GM18858 (cell line): ENCODE results near the gene PI4K2A.

ENCODE experiments used
- ATAC-seq: cut with Tn5 transposase; IDR thresholded peaks from one replicate; pipeline ENCODE4 v1.9.1; 2021; ENCODE audit not compliant: unreplicated experiment

The PI4K2A gene

DNA sequence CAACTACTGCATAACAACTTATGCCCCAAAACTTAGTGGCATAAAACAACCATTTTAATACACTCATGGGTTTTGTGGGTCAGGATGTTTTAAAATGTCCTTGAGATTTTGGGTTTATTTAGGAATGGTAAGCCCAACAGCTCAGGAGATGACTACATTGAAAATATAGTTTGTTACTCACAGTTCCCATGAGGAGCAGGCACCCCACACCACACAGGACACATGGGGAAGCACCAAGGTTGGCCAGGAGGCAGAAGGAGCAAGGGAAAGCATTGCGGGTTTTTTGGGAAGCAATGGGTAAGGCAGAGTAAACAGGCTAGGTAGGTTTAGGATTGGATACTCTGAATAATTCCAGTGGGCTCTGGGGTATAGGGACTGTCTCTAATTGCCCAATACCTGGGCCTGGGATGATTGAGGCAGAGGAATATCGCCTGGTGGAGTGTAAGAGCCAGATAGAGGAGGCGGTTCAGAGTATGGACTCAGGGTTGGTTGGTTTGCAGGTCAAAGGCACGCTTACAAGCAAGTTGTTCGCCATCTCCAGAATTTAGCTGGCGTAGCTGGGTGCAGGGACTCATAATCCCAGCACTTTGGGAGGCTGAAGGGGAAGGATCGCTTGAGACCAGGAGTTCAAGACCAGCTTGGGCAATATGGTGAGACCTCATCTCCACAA, 63.1 kb downstream of the PI4K2A start:
- no peak for ATAC-seq

DNA sequence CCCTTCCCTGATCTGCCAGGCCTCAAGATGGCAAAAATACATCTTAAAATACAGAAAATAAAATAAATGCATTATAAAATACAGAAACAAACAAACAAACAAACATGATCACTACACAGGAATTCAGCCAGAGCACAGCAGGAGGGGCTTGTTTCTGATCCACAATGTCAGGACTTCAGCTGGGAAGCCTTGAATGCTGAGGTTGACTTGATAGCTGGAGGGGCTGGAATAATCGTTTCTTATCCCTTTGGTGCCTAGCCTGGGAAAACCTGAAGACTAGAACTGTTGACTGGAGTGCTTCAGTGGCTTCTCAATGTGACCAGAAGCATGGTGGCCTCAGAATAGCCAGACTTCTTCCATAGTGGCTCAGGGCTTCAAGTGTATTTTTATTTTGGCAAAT, 63.9 kb downstream of the PI4K2A start:
- ATAC-seq = no peak

DNA sequence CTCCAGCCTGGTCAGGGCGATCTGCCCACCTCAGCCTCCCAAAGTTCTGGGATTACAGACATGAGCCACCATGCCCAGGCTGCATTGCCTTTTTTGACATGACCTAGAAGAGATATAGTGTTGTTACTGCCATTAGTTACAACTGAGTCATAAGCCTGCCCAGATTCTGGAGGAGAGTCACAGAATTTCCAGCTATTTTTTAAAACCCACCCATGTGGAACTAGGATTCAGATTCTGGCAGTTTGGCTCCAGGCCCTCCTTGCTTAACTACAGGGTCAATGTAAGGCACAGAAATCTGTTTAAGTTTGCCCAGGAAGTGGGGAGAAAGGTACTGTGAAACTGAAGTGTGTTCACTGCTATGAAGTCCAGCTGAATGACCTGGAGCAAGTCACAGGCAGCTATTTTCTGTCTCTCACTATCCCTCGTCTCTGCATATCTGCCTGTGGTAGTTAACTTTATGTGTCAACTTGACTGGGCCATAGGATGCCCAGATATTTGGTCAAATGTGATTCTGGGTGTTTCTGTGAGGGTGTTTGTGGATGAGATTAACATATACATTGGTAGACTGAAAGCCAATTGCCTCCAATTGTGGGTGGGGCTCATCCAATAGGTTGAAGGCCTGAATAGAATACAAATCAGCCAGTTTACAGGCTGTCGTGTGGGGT, 64.7 kb downstream of the PI4K2A start:
- ATAC-seq = no peak

DNA sequence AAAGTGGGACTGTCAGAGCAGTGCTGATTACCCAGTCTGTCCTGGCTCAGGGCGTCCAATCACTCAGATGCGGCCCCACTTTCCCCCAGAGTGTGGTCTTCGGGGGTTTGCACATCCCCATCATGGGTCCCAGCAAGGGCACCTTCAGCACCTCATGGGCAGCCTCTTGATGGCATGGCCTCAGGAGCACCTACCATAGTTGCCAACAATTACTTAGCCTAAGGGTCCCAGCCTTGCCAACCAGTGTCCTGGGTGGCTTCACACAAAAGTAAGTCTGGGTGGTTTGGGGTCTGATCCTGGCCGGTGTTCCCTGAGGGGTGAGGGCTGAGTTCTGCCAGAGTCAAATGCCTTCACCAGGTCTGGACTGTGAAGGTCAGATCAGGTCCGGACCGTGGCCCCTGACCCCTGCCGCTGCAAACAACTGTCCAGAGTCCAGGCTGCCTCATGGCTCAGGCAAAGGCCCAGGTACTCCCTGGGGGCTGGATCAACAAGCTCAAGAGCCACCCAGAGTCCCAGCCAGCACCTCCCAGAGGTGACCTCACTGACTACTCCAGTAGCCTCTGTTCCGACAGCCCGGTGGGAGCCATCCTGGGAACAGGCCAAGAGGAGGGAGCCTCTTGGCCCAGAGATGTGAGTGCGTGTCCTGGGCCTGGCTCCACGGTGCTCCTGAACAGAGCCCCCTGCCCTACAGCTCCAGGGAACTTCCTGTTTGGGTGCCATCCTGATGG, 66.8 kb downstream of the PI4K2A start:
- ATAC-seq = no peak

DNA sequence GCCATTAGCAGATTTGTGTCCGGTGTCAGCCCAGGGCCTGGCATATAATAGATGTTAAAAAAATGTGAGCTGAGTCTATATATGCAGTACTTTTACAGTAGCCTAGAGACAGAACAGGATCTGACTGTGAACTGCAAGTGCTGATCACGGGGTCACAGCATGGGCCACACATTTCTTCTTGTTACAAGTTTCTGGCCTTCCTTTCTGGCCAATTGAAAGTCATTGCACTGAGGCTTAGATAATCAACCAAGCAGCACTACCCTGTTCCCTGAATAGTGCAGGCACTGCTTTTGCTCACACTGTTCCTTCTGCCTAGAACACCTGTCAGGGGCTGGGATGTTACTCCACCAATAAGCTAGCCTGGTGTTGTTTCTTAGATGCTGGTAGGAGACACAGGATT, 67.7 kb downstream of the PI4K2A start:
- ATAC-seq = no peak

DNA sequence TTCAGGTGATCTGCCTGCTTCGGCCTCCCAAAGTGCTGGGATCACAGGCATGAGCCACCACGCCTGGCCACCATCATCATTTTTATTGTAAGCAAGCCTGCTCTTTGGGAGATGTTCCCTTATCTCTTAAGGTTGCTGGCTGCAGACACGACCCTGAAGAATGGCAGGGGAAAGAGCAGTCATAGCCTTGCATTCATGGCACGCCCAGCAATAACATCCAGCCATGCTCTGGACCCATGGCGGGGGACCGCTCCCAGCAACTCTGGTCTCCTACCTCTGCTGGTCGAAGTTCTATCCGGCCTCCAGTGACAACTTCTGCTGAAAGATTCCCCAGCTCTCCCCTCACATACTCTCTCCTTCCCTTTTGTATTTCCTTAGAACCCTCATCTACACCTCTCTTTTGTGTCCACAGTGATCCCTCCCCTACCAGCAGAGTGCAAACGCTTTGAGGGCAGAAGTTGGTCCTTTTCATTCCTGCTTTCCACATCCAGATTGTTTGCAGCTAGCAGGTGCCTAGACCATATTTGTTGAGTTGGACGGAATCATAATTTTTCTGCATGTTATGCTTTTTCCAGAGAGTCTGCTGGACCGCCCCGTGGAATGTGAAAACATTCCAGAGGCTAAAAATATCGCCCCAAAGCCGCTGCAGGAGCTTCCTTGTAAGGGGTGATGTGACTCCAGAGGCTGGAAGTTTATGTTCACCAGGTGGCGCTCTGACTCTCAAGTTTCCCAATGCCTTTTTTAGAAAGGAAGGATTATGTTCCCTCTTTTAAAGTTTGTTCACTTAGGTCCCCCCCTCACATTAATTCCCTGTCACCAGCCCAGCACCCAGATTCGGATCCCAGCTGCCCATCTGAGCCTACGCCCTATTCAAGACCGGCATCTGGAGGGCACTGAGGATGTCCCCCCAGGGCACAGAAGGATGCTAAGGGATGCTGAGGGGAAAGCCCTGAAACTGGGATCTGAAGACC, 68.8 kb downstream of the PI4K2A start:
- no peak for ATAC-seq

DNA sequence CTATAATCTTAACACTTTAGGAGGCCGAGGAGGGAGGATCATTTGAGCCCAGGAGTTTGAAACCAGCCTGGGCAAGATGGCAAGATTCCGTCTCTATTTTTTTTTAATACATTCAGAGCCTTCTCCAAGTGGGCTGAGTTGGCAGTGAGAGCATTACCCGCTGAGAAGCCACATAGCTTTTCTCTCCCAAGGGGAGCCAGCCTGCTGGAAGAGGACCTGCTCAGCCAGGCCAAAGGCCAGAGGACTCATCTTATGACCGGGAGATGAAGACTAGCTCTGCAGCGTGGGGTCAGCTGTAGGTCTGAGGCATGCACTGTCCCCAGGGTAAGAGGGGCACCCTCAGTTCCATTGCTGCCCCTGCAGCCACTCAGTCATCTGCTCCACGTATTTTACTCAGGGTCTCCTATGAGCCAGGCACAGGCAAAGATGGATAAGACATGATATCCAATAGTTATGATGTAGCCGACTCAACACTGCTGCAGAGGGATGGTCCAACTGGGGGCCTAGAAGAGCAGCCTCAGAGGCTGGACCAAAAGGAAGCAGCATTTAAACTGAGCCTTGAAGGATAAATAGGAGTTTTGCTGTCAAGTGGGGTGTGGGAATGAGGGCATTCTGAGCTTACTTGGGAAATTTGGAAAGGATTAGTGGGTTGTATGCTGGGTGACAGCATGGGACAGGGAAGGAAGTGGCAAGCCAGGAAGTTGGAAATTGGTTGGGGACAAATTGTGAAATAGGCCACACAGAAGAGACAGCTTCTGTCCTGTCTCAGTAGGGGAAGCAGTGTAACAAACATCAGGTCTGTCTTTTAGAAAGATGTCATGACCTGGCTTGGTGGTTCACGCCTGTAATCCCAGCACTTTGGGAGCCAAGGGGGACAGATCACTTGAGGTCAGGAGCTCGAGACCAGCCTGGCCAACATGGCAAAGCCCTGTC, 71.4 kb downstream of the PI4K2A start:
- no peak for ATAC-seq

DNA sequence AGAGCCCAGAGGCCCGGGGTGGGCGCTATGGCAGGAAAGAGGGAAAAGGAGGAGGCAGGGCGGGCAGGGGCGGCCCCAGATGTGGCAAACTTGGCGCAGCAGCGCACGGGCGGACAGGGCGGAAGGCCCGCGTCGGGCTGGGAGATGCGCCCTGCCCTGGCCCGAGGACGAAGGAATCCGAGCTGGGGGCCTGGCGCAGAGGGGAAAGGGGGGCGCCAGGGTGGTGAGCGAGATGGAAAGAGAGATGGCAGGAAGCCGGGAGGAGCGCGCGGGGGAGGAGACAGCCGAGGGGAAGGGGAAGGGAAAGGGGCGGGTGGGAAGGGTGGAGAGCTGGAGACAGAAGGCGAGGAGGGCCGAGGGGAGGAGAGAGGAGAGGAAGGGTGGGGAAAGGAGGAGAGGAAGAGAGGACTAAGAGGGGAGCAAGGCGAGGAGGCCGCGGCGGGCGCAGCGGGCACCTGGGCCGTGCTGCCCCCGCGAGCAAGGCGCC, 72.9 kb downstream of the PI4K2A start, which contains the start of gene MARVELD1:
Gene MARVELD1, plus strand, starts transcription at position 392 of the 487 bp plus-strand sequence. CDS start 147 bp downstream, outside the sequence.
- no peak for ATAC-seq

DNA sequence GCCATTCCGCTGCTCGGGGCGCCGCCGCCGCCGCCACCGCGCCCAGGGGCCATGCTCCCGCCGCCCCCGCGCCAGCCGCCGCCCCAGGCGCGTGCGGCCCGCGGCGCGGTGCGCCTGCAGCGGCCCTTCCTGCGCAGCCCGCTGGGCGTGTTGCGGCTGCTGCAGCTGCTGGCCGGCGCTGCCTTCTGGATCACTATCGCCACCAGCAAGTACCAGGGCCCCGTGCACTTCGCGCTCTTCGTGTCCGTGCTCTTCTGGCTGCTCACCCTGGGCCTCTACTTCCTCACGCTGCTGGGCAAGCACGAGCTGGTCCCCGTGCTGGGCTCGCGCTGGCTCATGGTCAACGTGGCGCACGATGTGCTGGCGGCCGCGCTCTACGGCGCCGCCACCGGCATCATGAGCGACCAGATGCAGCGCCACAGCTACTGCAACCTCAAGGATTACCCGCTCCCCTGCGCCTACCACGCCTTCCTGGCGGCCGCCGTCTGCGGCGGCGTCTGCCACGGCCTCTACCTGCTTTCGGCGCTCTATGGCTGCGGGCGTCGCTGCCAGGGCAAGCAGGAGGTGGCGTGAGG, 73.4 kb downstream of the PI4K2A start:
- ATAC-seq = no peak

DNA sequence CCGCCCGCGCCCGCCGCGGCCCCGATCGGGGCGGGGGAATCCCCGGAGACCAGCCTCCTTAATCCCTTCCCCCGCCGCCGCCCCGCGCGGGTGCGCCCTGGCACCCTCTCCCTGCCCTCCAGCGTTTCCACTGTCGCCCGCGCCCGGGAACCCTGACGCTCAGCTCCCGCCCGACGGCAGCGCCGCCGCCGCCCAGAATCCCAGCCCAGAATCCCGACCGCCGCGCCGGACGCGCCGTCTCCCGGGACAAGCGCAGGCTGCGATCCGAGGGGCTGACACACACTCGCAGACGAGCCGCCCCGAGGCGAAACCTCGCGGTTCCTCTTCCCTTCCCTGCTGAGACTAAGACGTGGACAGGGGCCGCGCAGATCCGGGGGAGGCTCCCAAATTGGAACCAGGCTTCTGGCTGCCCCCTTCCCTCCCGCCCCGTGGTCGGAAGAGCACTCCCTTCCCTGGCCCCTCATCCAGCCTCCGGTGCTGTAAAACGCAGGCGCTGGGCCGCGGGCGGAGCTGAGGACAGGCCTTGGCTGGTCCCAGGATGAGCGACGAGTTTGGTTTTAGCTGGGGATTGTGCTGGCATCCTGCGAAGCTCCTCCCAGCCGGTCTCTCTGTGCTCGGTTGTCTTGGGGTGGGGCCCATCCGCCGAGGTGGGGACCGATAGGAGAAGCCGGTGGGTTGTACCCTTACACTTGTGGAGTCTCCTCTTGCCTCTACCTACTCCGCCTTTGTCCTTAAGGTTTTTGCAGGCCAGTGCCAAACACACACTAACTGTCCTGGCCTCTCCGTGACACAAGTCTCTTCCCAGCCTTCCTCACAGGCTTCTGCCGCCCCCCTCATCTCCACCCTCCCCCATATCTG, 74.2 kb downstream of the PI4K2A start:
- ATAC-seq = no peak

DNA sequence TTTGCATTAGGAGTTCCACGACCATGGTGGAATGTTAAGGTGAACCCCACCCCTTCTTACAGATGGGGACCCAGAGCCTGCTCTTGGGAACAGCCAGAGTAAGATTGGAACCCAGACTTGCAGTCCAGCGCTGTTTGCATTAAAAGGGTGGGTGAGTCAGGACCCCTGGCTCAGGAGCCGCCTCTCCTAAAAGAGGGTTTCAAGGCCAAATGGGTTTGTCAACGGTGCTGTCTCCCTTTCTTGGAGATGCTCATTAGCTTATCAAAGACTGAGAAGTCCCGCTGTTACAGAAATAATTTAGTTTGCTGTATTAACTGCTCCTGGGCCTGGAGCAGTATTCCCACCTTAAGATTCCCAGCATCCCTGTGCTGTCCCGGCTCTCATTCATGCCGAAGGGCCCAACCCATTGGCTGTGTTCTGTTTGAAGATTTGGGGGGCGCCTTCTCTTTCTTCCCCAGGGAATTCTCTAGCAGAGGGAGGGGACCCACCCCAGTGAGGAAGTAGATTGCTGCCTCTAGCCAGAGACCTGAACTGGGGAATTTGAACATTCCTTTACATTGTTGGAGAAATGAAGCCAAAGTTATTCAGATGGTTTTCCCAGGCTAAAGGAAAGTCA, 74.9 kb downstream of the PI4K2A start:
- ATAC-seq = no peak

DNA sequence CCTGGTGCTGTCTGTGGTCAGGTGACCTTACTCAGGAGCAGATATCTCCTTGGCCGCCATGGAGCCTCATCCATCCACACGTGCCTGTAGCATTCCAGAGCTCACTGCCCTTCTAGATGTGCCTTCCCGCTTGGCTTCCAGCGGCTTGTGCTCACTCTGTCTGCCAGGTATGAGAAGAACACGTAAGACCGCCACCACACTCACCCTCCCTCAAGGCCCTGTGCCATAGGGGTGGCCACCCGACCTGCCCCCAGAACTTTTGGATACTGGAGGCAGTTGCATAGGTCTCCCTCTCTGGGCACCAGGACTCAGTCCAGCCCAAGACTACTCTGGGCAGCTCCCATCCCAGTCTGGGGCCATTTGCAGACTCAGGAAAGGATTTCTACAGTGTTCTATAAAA, 77.2 kb downstream of the PI4K2A start:
- ATAC-seq = no peak

DNA sequence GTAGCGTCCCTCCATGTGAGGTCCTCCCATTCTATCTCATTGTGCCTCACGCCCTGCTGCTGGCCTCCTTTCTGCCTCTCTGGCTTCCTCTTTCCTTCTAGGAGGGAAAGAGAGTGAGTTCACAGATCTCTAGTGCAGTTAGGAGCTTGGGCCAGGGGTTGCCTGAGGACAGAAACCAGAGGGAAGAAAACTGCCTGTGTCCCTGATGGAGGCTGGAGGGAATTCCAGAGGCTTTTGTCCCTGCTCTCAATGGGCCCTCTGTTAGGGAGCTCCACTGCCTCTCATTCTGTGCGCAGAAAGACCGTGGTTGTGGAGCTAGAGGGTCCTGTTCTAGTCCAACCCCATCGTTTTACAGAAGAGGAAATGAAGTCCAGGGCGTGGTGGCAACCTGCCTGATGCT, 77.7 kb downstream of the PI4K2A start:
- no peak for ATAC-seq

DNA sequence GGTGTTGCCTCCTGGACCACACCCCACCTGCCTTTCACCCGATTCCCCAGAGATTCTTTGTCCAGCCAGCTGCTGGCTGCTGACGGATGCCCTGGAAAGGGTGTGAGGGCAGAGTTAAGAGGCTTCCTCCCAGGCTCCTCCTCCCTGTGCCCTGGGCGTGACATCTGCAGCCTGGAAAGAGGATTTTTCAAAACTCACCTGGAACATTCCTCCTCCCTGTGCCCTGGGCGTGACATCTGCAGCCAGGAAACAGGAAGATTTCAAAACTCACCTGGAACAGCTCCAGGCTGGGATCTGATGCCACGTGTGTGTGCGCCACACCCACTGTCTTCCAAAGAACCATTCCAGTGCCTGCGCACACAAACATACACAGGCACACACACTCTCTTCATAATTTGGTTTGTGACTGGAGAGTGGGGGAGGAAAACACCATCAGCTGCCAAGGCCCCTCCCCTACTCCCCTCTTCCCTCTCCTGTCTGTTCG, 78.2 kb downstream of the PI4K2A start:
- no peak for ATAC-seq

DNA sequence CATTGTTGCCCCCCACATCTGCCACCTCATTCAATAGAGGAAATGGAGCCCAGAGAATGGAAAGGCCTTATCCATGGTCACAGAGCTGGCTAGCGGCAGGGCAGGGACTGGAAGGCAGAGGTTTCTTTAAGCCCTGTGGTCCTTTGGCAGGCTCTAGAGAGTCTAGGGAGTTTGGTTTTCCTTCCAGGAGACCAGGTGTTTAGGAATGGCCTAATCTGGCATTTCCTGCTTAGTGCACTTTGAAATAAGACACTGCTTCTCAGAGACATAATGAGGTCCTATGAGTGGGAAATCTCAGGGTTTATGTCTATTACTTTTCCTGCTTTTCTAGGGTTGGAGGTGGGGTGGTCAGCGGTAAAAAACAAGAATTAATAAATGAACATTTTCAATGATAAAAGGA, 79.1 kb downstream of the PI4K2A start:
- no peak for ATAC-seq

DNA sequence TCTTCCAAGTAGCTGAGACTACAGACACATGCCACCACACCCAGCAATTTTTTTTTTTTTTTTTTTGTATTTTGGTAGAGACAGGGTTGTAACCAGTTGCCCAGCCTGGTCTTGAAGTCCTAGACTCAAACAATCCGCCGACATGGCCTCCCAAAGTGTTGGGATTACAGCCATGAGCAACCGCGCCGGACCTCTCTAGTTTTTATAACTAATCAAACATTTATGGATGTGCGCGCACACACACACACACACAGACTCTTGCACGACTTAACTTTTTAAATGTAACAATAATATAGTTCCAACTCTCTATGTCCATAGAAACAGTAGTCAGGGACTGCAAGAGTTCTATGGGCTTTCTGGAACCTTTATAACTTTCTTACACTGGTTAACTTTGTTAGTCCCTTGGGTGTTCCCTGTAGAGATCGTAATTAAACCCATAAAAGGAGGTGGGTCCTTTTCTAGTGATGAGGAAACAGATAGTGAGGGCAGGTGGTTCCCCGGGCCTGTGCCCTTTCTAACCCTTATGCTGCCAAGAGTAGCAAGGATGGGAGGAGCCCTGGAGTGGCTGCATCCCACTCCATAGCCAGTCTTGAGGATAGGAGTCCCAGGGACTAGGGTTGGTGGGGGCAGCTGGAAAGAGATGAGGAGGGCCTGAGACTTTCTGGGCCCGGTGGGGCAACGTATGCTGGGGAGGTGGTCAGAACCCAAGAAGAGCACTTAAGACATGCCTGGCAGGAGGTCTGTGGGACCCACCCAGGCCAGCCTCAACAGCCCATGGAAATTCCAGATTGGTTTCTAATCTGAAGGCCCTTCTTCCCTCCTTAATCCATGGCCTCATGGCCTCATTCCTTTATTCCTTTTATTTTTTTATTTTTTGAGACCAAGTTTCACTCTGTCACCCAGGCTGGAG, 81.7 kb downstream of the PI4K2A start:
- ATAC-seq = no peak

DNA sequence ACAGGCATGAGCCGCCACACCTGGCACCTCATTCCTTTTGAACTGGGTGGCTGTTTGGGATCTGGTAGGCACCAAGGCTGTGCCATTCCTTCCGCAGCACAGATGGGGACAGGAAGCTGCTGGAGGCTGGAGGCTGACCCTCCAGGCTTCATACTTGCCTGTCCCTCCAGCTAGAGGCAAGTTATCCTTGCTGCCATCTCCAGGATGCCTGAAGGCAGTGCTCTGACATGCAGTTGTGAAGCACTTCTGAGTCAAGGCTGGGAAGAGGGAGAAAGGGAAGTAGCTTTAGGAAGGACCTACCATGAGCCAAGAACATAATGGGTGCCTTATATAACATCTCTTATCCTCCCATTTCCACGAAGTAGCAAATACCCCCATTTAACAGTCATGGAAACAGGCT, 82.5 kb downstream of the PI4K2A start:
- ATAC-seq = no peak
